Measurements from ENCODE around the gene EXOC6.

DNA sequence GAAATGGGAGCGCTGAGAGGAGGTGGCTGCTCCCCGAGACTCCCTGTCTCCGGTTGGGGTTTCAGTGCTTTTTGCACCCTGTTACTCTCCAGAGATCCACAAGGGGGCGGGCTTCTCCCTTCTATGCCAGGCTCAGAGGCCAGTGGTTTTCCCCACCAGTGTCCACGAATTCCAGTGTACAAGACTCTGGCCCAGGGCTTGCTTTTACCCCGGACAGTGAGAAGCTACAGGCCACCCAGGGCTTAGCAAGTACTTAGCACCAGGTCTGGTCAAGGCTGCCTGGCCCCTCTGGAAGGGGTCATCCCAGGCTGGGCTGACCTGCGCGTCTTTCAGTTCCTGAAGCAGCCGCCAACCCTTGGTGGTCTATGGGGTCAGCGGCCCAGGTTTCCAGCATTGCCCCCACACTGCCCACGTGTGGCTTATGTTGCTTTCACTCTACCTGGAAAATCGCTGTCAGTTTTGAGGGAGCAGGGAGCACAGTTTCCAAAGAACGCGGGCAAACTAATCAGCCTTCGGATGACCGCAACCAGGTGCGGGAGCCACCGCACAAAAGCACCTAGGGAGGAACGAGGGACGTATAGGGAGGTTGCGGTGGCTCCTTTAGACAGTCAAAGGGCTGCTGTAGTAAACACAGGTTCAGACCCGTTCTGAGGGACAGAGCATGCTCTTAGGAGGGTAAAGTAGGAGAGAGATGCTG, 232.2 kb downstream of the EXOC6 start:
- TF ChIP-seq, protein P1, sequence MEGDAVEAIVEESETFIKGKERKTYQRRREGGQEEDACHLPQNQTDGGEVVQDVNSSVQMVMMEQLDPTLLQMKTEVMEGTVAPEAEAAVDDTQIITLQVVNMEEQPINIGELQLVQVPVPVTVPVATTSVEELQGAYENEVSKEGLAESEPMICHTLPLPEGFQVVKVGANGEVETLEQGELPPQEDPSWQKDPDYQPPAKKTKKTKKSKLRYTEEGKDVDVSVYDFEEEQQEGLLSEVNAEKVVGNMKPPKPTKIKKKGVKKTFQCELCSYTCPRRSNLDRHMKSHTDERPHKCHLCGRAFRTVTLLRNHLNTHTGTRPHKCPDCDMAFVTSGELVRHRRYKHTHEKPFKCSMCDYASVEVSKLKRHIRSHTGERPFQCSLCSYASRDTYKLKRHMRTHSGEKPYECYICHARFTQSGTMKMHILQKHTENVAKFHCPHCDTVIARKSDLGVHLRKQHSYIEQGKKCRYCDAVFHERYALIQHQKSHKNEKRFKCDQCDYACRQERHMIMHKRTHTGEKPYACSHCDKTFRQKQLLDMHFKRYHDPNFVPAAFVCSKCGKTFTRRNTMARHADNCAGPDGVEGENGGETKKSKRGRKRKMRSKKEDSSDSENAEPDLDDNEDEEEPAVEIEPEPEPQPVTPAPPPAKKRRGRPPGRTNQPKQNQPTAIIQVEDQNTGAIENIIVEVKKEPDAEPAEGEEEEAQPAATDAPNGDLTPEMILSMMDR (IDR thresholded peaks at IDR 0.05), result peak; percentile 68 to 82 (median 80)
- no peak for TF ChIP-seq POLR2A (IDR thresholded peaks at IDR 0.05)
- TF ChIP-seq POLR2AphosphoS5 (IDR thresholded peaks at IDR 0.05), result no peak

Data from breast epithelium (tissue), 3 donors.